CD8-positive, alpha-beta memory T cell (primary cell): Measurements from ENCODE around the gene NMNAT3. TPM values are rescaled to one million over a fixed set of nuclear protein-coding genes. Genes with fewer than 3 reads are reported as not detected.

Source experiments
- CTCF ChIA-PET: fragments of 350-600 bp; sonication (Branson Sonifier 250); formaldehyde crosslinking; loops from one replicate; lab custom pipeline; 2021; ENCODE audit warnings: antibody characterized with exemption; lab: Charles Lee
- POLR2A ChIA-PET: fragments of 350-600 bp; sonication (Branson Sonifier 250); formaldehyde crosslinking; loops from one replicate; lab custom pipeline; 2021; ENCODE audit warnings: antibody characterized with exemption; lab: Charles Lee
- DNase-seq, 5 donors: peaks; one replicate each; pipeline versions ENCODE4 v3.0.0 to v3.0.0-alpha.2; 2020 to 2022; ENCODE audit warnings: mixed read lengths in 1 of 5
- H3K27ac ChIP-seq: one replicate; pipeline ENCODE4 v1.7.0; 2013; ENCODE audit warnings: low read depth, mild to moderate bottlenecking, low read length, moderate library complexity
- H3K27me3 ChIP-seq: 2 replicates; pipeline ENCODE4 v1.7.0; 2013; ENCODE audit warnings: low read length, mild to moderate bottlenecking; ENCODE audit not compliant: insufficient read depth, poor library complexity, severe bottlenecking
- H3K36me3 ChIP-seq: 2 replicates; pipeline ENCODE4 v1.7.0; 2013; ENCODE audit warnings: mild to moderate bottlenecking, low read length, moderate library complexity; ENCODE audit not compliant: insufficient read depth
- H3K4me1 ChIP-seq: 2 replicates; pipeline ENCODE4 v1.7.0; 2013; ENCODE audit warnings: mild to moderate bottlenecking, low read length, moderate library complexity; ENCODE audit not compliant: insufficient read depth
- H3K4me3 ChIP-seq: 2 replicates; pipeline ENCODE4 v1.7.0; 2013; ENCODE audit warnings: mild to moderate bottlenecking, low read length
- H3K9me3 ChIP-seq: 2 replicates; pipeline ENCODE4 v1.7.0; 2013; ENCODE audit warnings: mild to moderate bottlenecking, low read length
- H3K27ac Mint-ChIP-seq, 8 donors: one replicate each; pipeline ENCODE4 v1.8.0; 2020 to 2021; ENCODE audit warnings: mixed read lengths in 8 of 8, mild to moderate bottlenecking in 6 of 8, inconsistent platforms in 3 of 8, moderate library complexity in 3 of 8
- H3K27me3 Mint-ChIP-seq, 2 donors: one replicate each; pipeline ENCODE4 v1.8.0; 2020 to 2021; ENCODE audit warnings: mixed read lengths in 2 of 2, mild to moderate bottlenecking in 1 of 2, moderate library complexity in 1 of 2
- H3K36me3 Mint-ChIP-seq, 3 donors: one replicate each; pipeline ENCODE4 v1.8.0; 2020 to 2021; ENCODE audit warnings: mixed read lengths in 3 of 3, inconsistent platforms in 1 of 3, mild to moderate bottlenecking in 1 of 3
- H3K4me1 Mint-ChIP-seq, 3 donors: one replicate each; pipeline ENCODE4 v1.8.0; 2020 to 2021; ENCODE audit warnings: mixed read lengths in 3 of 3, inconsistent platforms in 1 of 3, mild to moderate bottlenecking in 1 of 3
- H3K4me3 Mint-ChIP-seq, 7 donors: one replicate each; pipeline ENCODE4 v1.8.0; 2020 to 2021; ENCODE audit warnings: mixed read lengths in 7 of 7, mild to moderate bottlenecking in 6 of 7, moderate library complexity in 4 of 7, inconsistent platforms in 2 of 7
- H3K9me3 Mint-ChIP-seq, 5 donors: one replicate each; pipeline ENCODE4 v1.8.0; 2020 to 2022; ENCODE audit warnings: mixed read lengths in 5 of 5, mild to moderate bottlenecking in 3 of 5, moderate library complexity in 2 of 5, inconsistent platforms in 1 of 5
- polyA plus RNA-seq: library from polyadenylated mRNA; unstranded; fragments of 300-500 nt; fragmentation: Illumina TruSeq; gene quantifications from one replicate; pipeline ENCODE4 v1.2.3, GENCODE V29; 2021
- total RNA-seq, 2 experiments: library from RNA; stranded (reverse); gene quantifications; one replicate each; pipeline ENCODE4 v1.2.3, GENCODE V29; 2021

The NMNAT3 gene
- total and polyA plus RNA-seq, 3 experiments from 2014 or later, result 1.9 to 2.6 (median 2.1) TPM

DNA sequence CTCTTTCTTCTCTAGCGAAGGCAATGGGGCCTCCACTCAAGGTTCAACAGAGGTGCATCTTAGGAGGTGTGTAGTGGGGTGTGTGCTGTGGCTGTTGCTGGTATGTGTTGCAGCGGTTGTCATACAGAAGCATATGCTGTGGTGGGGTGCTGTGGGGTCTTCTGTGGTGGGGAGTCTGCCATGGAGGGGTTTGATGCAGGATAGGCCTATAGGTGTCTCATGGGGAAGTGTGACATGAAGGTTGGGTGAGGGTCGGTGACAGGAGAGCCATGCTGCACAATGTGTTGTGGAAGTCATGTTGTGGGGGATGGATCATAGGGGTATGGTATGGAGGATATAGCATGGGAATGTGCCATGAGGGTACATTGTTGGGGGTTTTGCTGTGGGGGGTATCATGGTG lies 20.3 kb downstream of the NMNAT3 start:
- CTCF ChIA-PET, result no interaction called here
- Histone ChIP-seq H3K27ac (no peak overlapping the region), H3K27me3 (no peaks in the 10 kb centered on the region), H3K9me3 (no peaks in the 10 kb centered on the region), H3K4me1 (no peaks in the 10 kb centered on the region), H3K4me3 (no peak overlapping the region), H3K36me3 (no peaks in the 10 kb centered on the region)
- Mint-ChIP-seq H3K4me1 (no peaks in the 10 kb centered on the region), H3K9me3 (peaks cover 0 to 1% (median 0%) of the 10 kb centered on the region in 5 donors), H3K27me3 (no peaks in the 10 kb centered on the region), H3K4me3 (no peak overlapping the region), H3K36me3 (peaks cover 0 to 4% (median 0%) of the 10 kb centered on the region in 3 donors), H3K27ac (no peak overlapping the region)
- POLR2A ChIA-PET, result no interaction called here
- DNase-seq, result no peak

DNA sequence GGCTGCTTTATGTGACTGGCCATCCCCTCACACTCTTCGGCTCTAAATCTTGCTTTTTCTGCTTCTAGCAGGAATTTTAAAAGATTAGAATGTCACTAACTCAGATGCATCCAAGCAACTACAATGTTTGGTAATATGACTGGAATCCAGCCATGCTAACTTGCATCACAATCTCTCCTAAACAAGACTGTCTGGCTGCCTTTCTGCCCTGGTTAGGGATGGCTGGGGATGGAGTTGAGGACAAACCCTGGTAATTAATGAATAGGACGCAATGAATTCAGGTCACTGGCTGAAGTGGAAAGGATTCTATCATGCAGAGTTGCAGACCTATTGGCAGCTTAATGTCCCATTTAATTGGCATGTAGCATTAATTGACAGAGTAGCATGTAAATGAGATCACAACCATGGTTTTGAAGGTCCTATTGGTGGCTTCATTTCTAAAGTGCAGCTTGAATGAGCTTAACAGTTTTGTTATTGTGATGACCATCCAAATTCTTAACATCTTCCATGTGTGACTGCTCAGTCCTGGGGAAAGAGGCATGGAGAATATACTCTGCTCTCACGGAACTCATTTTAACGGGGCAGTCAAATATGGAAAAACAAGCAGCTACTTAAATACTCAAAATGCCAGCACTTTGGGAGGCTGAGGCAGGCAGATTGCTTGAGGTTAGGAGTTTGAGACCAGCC lies 21.7 kb downstream of the NMNAT3 start:
- H3K27me3 ChIP-seq, result no peaks in the 10 kb centered on the region
- Mint-ChIP-seq H3K4me3 (no peak overlapping the region), H3K4me1 (no peaks in the 10 kb centered on the region), H3K27ac (no peak overlapping the region), H3K27me3 (no peaks in the 10 kb centered on the region), H3K36me3 (peaks cover 0 to 4% (median 0%) of the 10 kb centered on the region in 3 donors), H3K9me3 (peaks cover 0 to 1% (median 0%) of the 10 kb centered on the region in 5 donors)
- no peaks in the 10 kb centered on the region for H3K4me1 ChIP-seq
- H3K4me3 ChIP-seq, result no peak overlapping the region
- ChIA-PET CTCF (no interaction called here), POLR2A (no interaction called here)
- DNase-seq, result no peak
- no peaks in the 10 kb centered on the region for H3K36me3 ChIP-seq
- H3K9me3 ChIP-seq, result no peaks in the 10 kb centered on the region
- no peak overlapping the region for H3K27ac ChIP-seq

DNA sequence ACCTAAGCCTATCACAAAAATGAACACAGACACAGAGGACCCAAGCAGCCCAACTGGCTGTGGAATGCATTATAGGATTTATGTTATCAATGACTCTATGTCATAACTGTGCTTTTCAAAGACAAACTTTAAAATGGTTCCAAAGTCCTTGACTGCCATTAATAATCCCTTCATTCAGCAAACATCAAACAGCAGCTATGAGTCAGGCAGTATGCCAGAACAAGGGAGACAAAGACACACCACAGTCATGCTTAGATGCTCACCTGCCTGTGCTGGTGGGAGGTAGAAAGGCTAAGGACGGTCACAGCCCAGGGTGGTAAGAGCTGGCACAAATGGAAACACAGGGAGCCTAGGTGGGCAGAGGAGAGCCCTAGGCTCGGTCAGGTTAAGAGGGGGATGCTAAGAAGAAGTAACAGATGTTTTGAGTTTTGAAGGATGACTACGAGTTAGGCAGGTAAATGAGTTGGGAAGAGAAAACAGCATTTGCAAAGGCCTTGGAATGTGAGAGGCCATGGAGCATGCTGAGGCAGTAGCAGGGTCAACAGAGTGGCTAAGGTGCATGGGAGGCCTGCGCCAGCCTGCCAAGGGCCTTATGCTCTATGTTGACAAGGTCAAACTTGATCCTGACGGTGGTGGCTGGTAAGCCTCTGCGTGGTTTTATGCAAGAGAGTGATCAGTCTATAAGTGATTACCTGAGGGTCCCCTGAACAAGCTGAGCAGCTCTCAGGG lies 23.0 kb downstream of the NMNAT3 start:
- no peak for DNase-seq
- no peaks in the 10 kb centered on the region for H3K27me3 ChIP-seq
- no peak overlapping the region for H3K4me3 Mint-ChIP-seq
- H3K36me3 ChIP-seq, result no peaks in the 10 kb centered on the region
- peak overlapping the region in 1 of 8 donors; percentile 29 for H3K27ac Mint-ChIP-seq
- POLR2A ChIA-PET, result no interaction called here
- CTCF ChIA-PET, result no interaction called here
- H3K9me3 Mint-ChIP-seq, result peaks cover 0 to 1% (median 0%) of the 10 kb centered on the region in 5 donors
- no peaks in the 10 kb centered on the region for H3K4me1 ChIP-seq
- no peaks in the 10 kb centered on the region for H3K4me1 Mint-ChIP-seq
- no peak overlapping the region for H3K4me3 ChIP-seq
- H3K27me3 Mint-ChIP-seq, result no peaks in the 10 kb centered on the region
- H3K9me3 ChIP-seq, result no peaks in the 10 kb centered on the region
- no peak overlapping the region for H3K27ac ChIP-seq
- H3K36me3 Mint-ChIP-seq, result peaks cover 0 to 4% (median 0%) of the 10 kb centered on the region in 3 donors

DNA sequence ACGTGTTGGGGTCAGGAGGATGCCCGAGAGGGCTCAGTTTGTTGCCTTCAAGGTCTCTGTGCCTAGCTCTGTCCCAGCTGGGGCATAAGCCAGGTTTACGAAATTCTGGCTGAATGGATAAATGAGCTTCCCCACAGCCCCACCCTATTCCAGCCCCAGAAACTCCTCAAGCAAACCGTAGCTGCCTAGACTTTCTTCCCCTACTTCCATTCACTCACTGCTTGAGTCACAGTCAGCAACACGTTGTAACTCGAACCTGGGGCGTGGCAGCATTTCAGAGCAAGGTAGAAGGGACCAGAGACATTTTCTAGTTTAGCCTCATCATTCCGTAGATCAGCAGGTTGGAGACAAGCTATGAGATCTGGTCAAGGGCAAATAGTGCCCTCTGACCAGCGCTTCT lies 24.2 kb downstream of the NMNAT3 start:
- H3K4me3 Mint-ChIP-seq, result no peak overlapping the region

DNA sequence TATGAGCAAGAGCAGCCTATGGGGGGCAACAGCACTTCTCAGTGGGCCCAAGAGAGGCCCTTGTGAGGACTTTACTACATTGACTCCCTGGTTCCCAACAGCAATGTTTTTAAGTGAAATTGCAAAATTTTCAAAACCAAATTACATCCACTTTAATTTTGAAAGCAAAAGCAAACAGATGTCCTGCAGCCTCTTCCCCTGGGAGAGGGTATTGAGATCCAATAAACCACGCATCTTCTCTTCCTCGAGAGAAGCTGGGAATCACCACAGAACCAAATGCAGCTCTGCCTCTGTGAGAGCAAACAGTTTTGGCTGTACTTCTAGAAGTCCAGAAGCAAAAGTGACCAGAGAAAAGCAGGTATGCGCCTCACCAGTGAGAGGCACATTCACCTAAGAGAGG lies 25.2 kb downstream of the NMNAT3 start:
- Histone ChIP-seq H3K36me3 (no peaks in the 10 kb centered on the region), H3K27ac (no peak overlapping the region), H3K4me3 (no peak overlapping the region), H3K27me3 (no peaks in the 10 kb centered on the region), H3K9me3 (no peaks in the 10 kb centered on the region), H3K4me1 (no peaks in the 10 kb centered on the region)
- H3K27ac Mint-ChIP-seq, result no peak overlapping the region
- H3K27me3 Mint-ChIP-seq, result no peaks in the 10 kb centered on the region
- no peaks in the 10 kb centered on the region for H3K4me1 Mint-ChIP-seq
- DNase-seq, result no peak
- peaks cover 0 to 1% (median 0%) of the 10 kb centered on the region in 5 donors for H3K9me3 Mint-ChIP-seq
- no peak overlapping the region for H3K4me3 Mint-ChIP-seq
- POLR2A ChIA-PET, result no interaction called here
- H3K36me3 Mint-ChIP-seq, result peaks cover 0 to 3% (median 0%) of the 10 kb centered on the region in 3 donors
- CTCF ChIA-PET, result no interaction called here

More for the DNA sequence above, 24.2 kb downstream of the NMNAT3 start:
- Histone ChIP-seq H3K4me3 (no peak overlapping the region), H3K9me3 (no peaks in the 10 kb centered on the region), H3K4me1 (no peaks in the 10 kb centered on the region), H3K27ac (no peak overlapping the region), H3K36me3 (no peaks in the 10 kb centered on the region), H3K27me3 (no peaks in the 10 kb centered on the region)
- Mint-ChIP-seq H3K9me3 (peaks cover 0 to 1% (median 0%) of the 10 kb centered on the region in 5 donors), H3K4me1 (no peaks in the 10 kb centered on the region), H3K27me3 (no peaks in the 10 kb centered on the region), H3K36me3 (peaks cover 0 to 4% (median 0%) of the 10 kb centered on the region in 3 donors), H3K27ac (no peak overlapping the region)
- ChIA-PET POLR2A (no interaction called here), CTCF (no interaction called here)
- no peak for DNase-seq

DNA sequence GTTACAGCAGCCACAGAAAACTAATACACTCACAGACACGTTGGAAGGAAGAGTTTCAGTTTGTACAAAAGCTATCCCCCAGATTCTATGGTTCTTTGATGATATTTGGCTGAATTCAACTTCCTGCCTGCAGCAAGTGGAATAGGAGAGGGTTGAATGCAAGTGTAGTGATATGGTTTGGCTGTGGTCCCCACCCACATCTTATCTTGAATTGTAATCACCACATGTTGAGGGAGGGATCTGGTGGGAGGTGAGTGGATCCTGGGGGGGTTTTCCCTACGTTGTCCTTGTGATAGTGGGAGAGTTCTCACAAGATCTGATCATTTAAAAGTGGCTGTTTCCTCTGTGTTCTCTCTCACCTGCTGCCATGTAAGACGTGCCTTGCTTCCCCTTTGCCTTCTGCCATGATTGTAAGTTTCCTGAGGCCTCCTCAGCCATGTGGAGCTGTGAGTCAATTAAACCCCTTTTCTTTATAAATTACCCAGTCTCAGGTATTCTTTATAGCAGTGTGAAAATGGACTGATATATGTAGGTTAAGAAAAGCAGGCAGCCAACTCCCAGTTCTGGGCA lies 29.8 kb downstream of the NMNAT3 start:
- peaks cover 0 to 4% (median 0%) of the 10 kb centered on the region in 5 donors for H3K9me3 Mint-ChIP-seq
- H3K27ac Mint-ChIP-seq, result no peak overlapping the region
- Histone ChIP-seq H3K27me3 (no peaks in the 10 kb centered on the region), H3K4me3 (no peak overlapping the region), H3K36me3 (no peaks in the 10 kb centered on the region), H3K4me1 (no peaks in the 10 kb centered on the region), H3K27ac (no peak overlapping the region), H3K9me3 (no peaks in the 10 kb centered on the region)
- CTCF ChIA-PET, result no interaction called here
- peaks cover 0 to 3% (median under 1%) of the 10 kb centered on the region in 3 donors for H3K4me1 Mint-ChIP-seq
- peak overlapping the region in 1 of 7 donors; percentile 35 for H3K4me3 Mint-ChIP-seq
- H3K36me3 Mint-ChIP-seq, result peaks cover 0 to 2% (median 0%) of the 10 kb centered on the region in 3 donors
- no peaks in the 10 kb centered on the region for H3K27me3 Mint-ChIP-seq
- DNase-seq, result no peak
- POLR2A ChIA-PET, result no interaction called here

DNA sequence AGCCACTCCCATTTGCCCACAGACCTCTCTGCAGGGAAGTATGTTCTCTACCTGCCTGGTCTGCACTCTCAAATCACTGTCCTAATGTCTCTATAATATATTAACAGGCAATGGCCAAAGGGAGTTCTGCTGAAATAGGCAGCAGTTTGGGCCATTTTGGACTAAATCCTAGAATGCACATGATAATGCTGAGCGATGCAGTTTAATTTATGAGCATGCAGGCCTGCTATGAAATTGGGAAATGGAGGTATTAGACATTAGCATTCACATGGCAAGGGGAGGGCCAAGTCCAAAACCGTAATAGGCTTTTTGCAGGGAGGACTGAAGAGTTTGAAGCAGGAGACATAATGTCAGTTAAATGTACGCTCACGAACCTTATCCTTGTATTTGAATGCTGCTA lies 31.3 kb downstream of the NMNAT3 start:
- peaks cover 0 to 4% (median 0%) of the 10 kb centered on the region in 5 donors for H3K9me3 Mint-ChIP-seq
- no peak overlapping the region for H3K27ac Mint-ChIP-seq
- peaks cover 0 to 2% (median 0%) of the 10 kb centered on the region in 3 donors for H3K36me3 Mint-ChIP-seq
- H3K4me3 Mint-ChIP-seq, result no peak overlapping the region
- DNase-seq, result no peak
- no peak overlapping the region for H3K4me3 ChIP-seq
- no peaks in the 10 kb centered on the region for H3K36me3 ChIP-seq
- H3K9me3 ChIP-seq, result no peaks in the 10 kb centered on the region
- no peak overlapping the region for H3K27ac ChIP-seq
- ChIA-PET CTCF (no interaction called here), POLR2A (no interaction called here)
- peaks cover 0 to 7% (median 3%) of the 10 kb centered on the region in 3 donors for H3K4me1 Mint-ChIP-seq
- H3K27me3 ChIP-seq, result no peaks in the 10 kb centered on the region
- H3K4me1 ChIP-seq, result no peaks in the 10 kb centered on the region
- no peaks in the 10 kb centered on the region for H3K27me3 Mint-ChIP-seq

DNA sequence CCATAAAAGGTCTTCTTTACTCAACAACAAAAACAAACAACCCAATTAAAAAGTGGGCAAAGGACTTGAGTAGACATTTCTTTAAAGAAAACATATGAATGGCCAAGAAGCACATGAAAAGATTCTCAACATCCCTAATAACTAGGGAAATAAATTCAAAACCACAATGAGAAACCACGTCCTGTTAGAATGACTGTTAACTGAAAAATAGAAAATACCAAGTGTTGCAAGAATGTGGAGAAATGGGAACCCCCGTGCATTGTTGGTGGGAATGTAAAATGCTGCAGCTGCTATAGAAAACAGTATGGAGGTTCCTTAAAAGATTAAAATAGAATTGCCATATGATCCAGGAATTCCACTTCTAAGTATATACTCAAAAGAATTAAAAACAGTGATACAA lies 34.8 kb downstream of the NMNAT3 start:
- Histone ChIP-seq H3K36me3 (no peaks in the 10 kb centered on the region), H3K27ac (no peak overlapping the region), H3K4me1 (no peaks in the 10 kb centered on the region), H3K27me3 (no peaks in the 10 kb centered on the region), H3K9me3 (no peaks in the 10 kb centered on the region), H3K4me3 (no peak overlapping the region)
- Mint-ChIP-seq H3K4me3 (no peak overlapping the region), H3K4me1 (peaks cover 0 to 7% (median 3%) of the 10 kb centered on the region in 3 donors), H3K27me3 (peaks cover 0 to 2% of the 10 kb centered on the region in 2 donors), H3K36me3 (peaks cover 0 to 4% (median 0%) of the 10 kb centered on the region in 3 donors), H3K27ac (no peak overlapping the region), H3K9me3 (peaks cover 0 to 4% (median 0%) of the 10 kb centered on the region in 5 donors)
- ChIA-PET CTCF (no interaction called here), POLR2A (no interaction called here)
- no peak for DNase-seq
